SK-N-SH treated with all-trans-retinoic acid at 6 μM for 48 hours (cell line): ENCODE data around the gene HEXIM1.

Experiments
- ATAC-seq: fragments of 200-7000 bp; cut with Tn5 transposase; 3 replicates; pipeline ENCODE4 v1.9.1; 2020; ENCODE audit warnings: mild to moderate bottlenecking, moderate library complexity
- ARNTL ChIP-seq: fragments of 450-650 bp; formaldehyde crosslinking; IDR thresholded peaks from 2 replicates; pipeline ENCODE4 v1.5.0; 2020; ENCODE audit warnings: low read depth, mild to moderate bottlenecking, moderate library complexity, borderline replicate concordance
- BACH2 ChIP-seq: fragments of 250-450 bp; sonication (Bioruptor Pico); IDR thresholded peaks from 2 replicates; pipeline ENCODE4 v1.9.0; 2021; ENCODE audit warnings: mild to moderate bottlenecking, borderline replicate concordance
- CREB5 ChIP-seq: fragments of 250-450 bp; sonication (Bioruptor Pico); IDR thresholded peaks from 2 replicates; pipeline ENCODE4 v1.5.1; 2020; ENCODE audit warnings: low read depth, mild to moderate bottlenecking, moderate library complexity
- CSDC2 ChIP-seq: fragments of 250-450 bp; sonication (Bioruptor Pico); IDR thresholded peaks from 2 replicates; pipeline ENCODE4 v1.5.0; 2020; ENCODE audit warnings: mild to moderate bottlenecking, moderate library complexity
- ESRRG ChIP-seq: fragments of 250-450 bp; sonication (Bioruptor Pico); IDR thresholded peaks from 2 replicates; pipeline ENCODE4 v1.6.1; 2021; ENCODE audit warnings: mild to moderate bottlenecking
- GLIS3 ChIP-seq: fragments of 250-450 bp; sonication (Bioruptor Pico); IDR thresholded peaks from 2 replicates; pipeline ENCODE4 v1.5.0; 2020; ENCODE audit warnings: mild to moderate bottlenecking, moderate library complexity
- ISL1 ChIP-seq: fragments of 250-450 bp; sonication (Bioruptor Pico); IDR thresholded peaks from 2 replicates; pipeline ENCODE4 v2.1.2; 2022; ENCODE audit warnings: mild to moderate bottlenecking, moderate library complexity
- OSR1 ChIP-seq: fragments of 250-450 bp; sonication (Bioruptor Pico); IDR thresholded peaks from 2 replicates; pipeline ENCODE4 v1.8.0; 2022; ENCODE audit warnings: moderate library complexity, mild to moderate bottlenecking, inconsistent platforms
- RARB ChIP-seq: fragments of 250-450 bp; sonication (Bioruptor Pico); IDR thresholded peaks from 2 replicates; pipeline ENCODE4 v1.8.0; 2021; ENCODE audit warnings: mild to moderate bottlenecking, moderate library complexity
- SNAI2 ChIP-seq: fragments of 250-450 bp; sonication (Bioruptor Pico); IDR thresholded peaks from 2 replicates; pipeline ENCODE4 v1.5.0; 2020; ENCODE audit warnings: mild to moderate bottlenecking, moderate library complexity
- TCF4 ChIP-seq: fragments of 250-450 bp; sonication (Bioruptor Pico); IDR thresholded peaks from 2 replicates; pipeline ENCODE4 v1.8.0; 2021; ENCODE audit warnings: mild to moderate bottlenecking, moderate library complexity, borderline replicate concordance
- TOX ChIP-seq: fragments of 250-450 bp; sonication (Bioruptor Pico); IDR thresholded peaks from 2 replicates; pipeline ENCODE4 v1.8.0; 2021; ENCODE audit warnings: mild to moderate bottlenecking, moderate library complexity, borderline replicate concordance
- ZC3H10 ChIP-seq: fragments of 250-450 bp; sonication (Bioruptor Pico); IDR thresholded peaks from 2 replicates; pipeline ENCODE4 v1.5.1; 2021; ENCODE audit warnings: mild to moderate bottlenecking, moderate library complexity
- ZFP3 ChIP-seq: fragments of 250-450 bp; sonication (Bioruptor Pico); IDR thresholded peaks from 2 replicates; pipeline ENCODE4 v1.5.0; 2020; ENCODE audit warnings: mild to moderate bottlenecking, moderate library complexity
- ZFP30 ChIP-seq: fragments of 450-650 bp; formaldehyde crosslinking; IDR thresholded peaks from 2 replicates; pipeline ENCODE4 v1.5.0; 2022; ENCODE audit warnings: mild to moderate bottlenecking, moderate library complexity
- ZNF565 ChIP-seq: fragments of 450-650 bp; formaldehyde crosslinking; conservative IDR thresholded peaks from 2 replicates; pipeline ENCODE4 v1.5.0; 2020; ENCODE audit warnings: low read depth, mild to moderate bottlenecking, moderate library complexity
- ZNF70 ChIP-seq: fragments of 450-650 bp; formaldehyde crosslinking; IDR thresholded peaks from 2 replicates; pipeline ENCODE4 v1.5.0; 2020; ENCODE audit warnings: mild to moderate bottlenecking, moderate library complexity
- ZNF8 ChIP-seq: fragments of 450-650 bp; formaldehyde crosslinking; IDR thresholded peaks from 2 replicates; pipeline ENCODE4 v1.5.0; 2020; ENCODE audit warnings: mild to moderate bottlenecking, moderate library complexity
- TF ChIP-seq, protein P1 (sequence below): fragments of 250-450 bp; sonication (Bioruptor Pico); IDR thresholded peaks from 2 replicates; pipeline ENCODE4 v1.8.0; 2020; ENCODE audit warnings: mild to moderate bottlenecking, moderate library complexity, borderline replicate concordance
- TF ChIP-seq, protein P2 (sequence below): fragments of 250-450 bp; sonication (Bioruptor Pico); IDR thresholded peaks from 2 replicates; pipeline ENCODE4 v1.5.1; 2021; ENCODE audit warnings: mild to moderate bottlenecking, moderate library complexity
- TF ChIP-seq, protein P3 (sequence below): fragments of 250-450 bp; sonication (Bioruptor Pico); IDR thresholded peaks from 2 replicates; pipeline ENCODE4 v1.8.0; 2021; ENCODE audit warnings: low read depth, mild to moderate bottlenecking, moderate library complexity, borderline replicate concordance

The HEXIM1 gene

DNA sequence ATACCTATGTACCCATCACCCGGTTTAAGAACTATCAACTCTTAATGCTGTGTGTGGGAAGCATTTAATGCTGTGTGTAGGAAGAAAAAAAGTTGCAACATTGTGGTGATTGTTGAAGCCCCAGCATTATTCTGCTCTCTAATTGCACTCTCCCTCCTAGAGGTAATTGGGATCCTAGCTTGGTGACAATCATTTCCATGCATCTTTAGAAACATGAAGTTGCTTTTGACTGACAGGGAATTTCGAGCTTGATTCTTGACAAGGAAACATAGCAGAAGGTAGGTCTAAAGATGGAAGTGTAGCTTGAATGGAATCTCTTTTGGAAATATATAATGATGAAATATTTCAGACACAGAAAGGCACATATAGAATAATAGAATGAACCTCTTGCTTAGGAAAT lies 40.7 kb downstream of the HEXIM1 start:
- TF ChIP-seq ZFP30 (CRISPR knock-in tag) (no peak), ZFP3 (CRISPR knock-in tag) (no peak), ISL1 (CRISPR knock-in tag) (no peak), TOX (CRISPR knock-in tag) (no peak)
- ATAC-seq = no peak

DNA sequence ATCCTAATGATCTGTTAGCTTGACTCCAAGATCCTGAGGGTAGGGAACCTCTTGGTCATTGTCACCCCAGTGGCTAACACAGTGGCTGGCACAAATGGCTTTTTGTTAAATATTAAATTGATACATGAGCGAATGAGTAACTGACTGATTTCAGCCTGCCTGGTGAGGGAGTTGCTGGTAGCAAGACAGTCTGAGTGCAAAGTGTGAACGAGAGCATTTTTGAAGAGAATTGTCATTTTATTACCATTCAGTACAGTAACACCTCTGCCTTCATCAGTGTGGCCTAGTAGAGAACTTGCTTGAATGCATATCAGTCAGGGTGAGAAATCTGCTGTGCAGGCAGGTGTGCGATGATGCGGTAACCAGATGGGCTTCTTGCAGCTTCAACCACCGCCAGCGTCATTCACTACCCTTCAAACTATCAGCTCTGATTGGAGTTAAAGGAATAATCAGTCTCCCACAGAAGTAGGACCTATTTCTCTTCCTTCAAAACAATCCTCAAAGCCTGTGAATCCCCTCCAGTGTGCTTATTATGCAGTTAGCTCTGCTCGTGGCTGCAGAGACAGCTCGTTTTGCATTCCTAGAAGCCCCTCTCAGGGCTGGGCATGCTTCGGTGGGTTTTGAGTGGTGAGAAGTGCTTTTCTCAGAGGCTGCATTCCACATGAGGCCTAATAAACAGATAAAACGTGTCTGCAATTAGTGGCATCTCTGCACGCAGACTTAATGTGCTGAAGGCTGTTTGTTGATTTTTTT lies 42.4 kb downstream of the HEXIM1 start:
- TF ChIP-seq RARB (CRISPR knock-in tag) (no peak), TCF4 (CRISPR knock-in tag) (no peak), ARNTL (no peak), ZFP30 (CRISPR knock-in tag) (no peak), BACH2 (CRISPR knock-in tag) (no peak), CSDC2 (no peak), CREB5 (no peak), GLIS3 (no peak), ZNF70 (CRISPR knock-in tag) (no peak), ZC3H10 (CRISPR knock-in tag) (no peak), SNAI2 (no peak)
- TF ChIP-seq, protein P1, sequence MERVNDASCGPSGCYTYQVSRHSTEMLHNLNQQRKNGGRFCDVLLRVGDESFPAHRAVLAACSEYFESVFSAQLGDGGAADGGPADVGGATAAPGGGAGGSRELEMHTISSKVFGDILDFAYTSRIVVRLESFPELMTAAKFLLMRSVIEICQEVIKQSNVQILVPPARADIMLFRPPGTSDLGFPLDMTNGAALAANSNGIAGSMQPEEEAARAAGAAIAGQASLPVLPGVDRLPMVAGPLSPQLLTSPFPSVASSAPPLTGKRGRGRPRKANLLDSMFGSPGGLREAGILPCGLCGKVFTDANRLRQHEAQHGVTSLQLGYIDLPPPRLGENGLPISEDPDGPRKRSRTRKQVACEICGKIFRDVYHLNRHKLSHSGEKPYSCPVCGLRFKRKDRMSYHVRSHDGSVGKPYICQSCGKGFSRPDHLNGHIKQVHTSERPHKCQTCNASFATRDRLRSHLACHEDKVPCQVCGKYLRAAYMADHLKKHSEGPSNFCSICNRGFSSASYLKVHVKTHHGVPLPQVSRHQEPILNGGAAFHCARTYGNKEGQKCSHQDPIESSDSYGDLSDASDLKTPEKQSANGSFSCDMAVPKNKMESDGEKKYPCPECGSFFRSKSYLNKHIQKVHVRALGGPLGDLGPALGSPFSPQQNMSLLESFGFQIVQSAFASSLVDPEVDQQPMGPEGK = no peak
- TF ChIP-seq, protein P2, sequence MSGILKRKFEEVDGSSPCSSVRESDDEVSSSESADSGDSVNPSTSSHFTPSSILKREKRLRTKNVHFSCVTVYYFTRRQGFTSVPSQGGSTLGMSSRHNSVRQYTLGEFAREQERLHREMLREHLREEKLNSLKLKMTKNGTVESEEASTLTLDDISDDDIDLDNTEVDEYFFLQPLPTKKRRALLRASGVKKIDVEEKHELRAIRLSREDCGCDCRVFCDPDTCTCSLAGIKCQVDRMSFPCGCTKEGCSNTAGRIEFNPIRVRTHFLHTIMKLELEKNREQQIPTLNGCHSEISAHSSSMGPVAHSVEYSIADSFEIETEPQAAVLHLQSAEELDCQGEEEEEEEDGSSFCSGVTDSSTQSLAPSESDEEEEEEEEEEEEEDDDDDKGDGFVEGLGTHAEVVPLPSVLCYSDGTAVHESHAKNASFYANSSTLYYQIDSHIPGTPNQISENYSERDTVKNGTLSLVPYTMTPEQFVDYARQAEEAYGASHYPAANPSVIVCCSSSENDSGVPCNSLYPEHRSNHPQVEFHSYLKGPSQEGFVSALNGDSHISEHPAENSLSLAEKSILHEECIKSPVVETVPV (CRISPR knock-in tag) = no peak
- TF ChIP-seq, protein P3, sequence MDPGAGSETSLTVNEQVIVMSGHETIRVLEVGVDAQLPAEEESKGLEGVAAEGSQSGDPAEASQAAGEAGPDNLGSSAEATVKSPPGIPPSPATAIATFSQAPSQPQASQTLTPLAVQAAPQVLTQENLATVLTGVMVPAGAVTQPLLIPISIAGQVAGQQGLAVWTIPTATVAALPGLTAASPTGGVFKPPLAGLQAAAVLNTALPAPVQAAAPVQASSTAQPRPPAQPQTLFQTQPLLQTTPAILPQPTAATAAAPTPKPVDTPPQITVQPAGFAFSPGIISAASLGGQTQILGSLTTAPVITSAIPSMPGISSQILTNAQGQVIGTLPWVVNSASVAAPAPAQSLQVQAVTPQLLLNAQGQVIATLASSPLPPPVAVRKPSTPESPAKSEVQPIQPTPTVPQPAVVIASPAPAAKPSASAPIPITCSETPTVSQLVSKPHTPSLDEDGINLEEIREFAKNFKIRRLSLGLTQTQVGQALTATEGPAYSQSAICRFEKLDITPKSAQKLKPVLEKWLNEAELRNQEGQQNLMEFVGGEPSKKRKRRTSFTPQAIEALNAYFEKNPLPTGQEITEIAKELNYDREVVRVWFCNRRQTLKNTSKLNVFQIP = no peak
- ATAC-seq = no peak

GRCh38 chr17:45195424-45195823 lies 47.1 kb downstream of the HEXIM1 start:
- TF ChIP-seq SNAI2 (no peak), TOX (CRISPR knock-in tag) (no peak), CREB5 (no peak), TCF4 (CRISPR knock-in tag) (no peak), GLIS3 (no peak), ZNF8 (no peak), ARNTL (no peak), OSR1 (CRISPR knock-in tag) (no peak), ESRRG (CRISPR knock-in tag) (no peak), ZNF565 (CRISPR knock-in tag) (no peak)
- TF ChIP-seq, protein P2 (CRISPR knock-in tag) = no peak
- ATAC-seq = no peak
